ENCODE data around the gene FDXR.

DNA sequence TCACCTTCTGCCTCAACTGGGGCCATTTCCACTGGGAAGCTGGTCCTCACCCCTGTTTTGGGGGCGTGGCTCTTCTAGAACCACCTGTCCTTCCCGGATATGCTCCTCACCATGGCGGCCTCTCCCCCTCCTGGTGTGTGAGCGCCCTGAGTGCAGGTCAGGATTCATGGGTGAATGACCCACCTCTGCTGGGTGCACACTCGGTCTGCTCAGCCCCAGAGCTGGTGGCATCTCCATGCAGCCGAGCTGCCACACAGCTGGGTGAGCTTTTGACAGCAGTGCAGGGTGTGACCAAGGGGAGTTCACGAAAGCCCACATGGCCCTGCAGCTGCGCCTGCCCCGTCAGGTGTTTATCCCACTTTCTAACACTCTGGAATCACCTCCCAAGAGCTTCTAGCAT lies 40.4 kb downstream of the FDXR start:
- no peak for TF ChIP-seq GATA2 (IDR thresholded peaks at IDR 0.05; ENCODE audit: low read depth, low read length)
- no peak for TF ChIP-seq GATA3 (IDR thresholded peaks at IDR 0.05; ENCODE audit: low read depth, low read length)

Data from SH-SY5Y (cell line).